GM10266 (cell line): ENCODE measurements around the gene DNAJC8.

Experiments used
- DNase-seq: peaks from one replicate; pipeline ENCODE4 v3.0.0; 2012; ENCODE audit errors: extremely low spot score
- TF ChIP-seq, protein P1 (sequence below): IDR thresholded peaks from 2 replicates; pipeline ENCODE4 v1.5.1; 2012; ENCODE audit warnings: mild to moderate bottlenecking, low read depth; ENCODE audit not compliant: control insufficient read depth, insufficient read depth; ENCODE audit errors: missing control alignments

The DNAJC8 gene

DNA sequence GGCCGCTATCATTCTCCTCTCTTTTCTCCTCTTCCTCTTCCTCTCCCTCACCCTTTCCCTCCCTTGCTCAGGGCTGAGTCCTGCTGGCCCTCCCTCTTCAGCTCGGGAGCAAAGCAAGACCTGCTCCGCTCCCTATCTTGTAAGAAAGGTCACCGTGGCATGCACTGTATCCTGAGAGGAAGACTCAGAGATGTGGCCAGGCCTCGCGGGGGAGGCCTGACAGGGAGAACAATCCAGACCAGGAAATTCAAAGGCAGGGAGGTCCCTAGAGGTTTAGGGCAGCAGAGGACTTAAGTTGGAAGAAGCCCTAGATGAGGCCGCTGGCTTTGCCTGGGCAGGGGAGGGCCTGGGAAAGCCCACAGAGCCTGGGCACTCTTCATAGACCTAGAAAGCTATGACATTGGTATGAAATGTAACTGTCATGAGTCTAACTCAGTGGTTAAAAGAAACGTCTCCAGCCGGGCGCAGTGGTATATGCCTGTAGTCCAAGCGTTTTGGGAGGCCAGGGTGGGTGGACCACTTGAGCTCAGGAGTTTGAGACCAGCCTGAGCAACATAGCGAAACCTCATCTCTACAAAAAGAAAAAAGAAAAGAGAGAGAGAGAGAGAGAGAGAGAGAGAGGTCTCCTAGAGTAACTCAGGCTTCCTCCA lies 41.7 kb downstream of the DNAJC8 start:
- DNase-seq = no peak
- TF ChIP-seq, protein P1, sequence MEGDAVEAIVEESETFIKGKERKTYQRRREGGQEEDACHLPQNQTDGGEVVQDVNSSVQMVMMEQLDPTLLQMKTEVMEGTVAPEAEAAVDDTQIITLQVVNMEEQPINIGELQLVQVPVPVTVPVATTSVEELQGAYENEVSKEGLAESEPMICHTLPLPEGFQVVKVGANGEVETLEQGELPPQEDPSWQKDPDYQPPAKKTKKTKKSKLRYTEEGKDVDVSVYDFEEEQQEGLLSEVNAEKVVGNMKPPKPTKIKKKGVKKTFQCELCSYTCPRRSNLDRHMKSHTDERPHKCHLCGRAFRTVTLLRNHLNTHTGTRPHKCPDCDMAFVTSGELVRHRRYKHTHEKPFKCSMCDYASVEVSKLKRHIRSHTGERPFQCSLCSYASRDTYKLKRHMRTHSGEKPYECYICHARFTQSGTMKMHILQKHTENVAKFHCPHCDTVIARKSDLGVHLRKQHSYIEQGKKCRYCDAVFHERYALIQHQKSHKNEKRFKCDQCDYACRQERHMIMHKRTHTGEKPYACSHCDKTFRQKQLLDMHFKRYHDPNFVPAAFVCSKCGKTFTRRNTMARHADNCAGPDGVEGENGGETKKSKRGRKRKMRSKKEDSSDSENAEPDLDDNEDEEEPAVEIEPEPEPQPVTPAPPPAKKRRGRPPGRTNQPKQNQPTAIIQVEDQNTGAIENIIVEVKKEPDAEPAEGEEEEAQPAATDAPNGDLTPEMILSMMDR = no peak

DNA sequence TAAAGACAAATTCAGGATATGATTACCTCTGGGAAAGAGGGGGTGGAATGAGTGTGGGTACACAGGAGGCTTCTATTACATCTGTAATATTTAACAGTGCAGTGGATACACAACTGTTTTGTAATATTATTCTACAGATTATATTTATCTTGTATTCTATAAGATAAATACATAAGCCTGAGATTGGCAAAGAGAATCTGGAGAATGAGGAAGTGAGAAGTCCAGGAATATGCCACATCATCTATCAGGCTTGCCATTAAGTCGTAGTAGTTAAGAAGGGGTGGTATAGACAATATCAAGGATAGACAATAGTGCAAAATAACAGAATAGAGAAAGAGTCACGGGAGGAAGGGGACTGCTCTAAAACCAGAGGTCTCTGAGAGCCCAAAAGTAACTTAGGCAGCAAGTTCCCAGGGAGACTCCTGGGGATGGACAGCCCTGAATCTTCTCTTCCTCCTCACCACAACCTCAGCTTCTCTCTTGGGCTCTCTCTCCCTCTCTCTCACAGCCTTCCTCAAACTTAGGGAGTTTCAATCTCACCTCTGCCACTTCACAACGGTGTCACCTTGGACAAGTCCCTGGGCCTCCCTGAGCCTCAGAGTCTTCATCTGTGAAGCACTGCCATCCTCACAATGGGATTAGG lies 42.4 kb downstream of the DNAJC8 start:
- DNase-seq = no peak
- TF ChIP-seq, protein P1 = no peak

DNA sequence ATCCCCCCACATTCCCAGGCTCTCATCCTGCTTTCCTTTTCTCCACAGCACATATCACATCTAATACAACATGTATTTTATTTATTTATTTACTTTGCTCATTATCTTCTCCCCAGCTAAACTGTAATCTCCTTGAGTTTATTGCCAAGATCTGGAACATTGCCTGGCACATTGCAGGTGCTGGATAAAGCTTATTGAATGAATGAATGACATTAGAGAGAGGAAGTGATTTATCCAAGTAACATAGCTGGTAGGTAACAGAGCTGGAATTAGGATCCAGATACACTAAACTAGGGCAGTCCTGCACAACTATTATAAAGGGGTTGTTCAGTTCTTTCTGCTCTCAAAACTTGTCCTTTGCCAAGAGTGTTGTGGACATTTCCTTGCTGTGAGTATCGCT lies 47.8 kb downstream of the DNAJC8 start:
- TF ChIP-seq, protein P1 = no peak
- no peak for DNase-seq

DNA sequence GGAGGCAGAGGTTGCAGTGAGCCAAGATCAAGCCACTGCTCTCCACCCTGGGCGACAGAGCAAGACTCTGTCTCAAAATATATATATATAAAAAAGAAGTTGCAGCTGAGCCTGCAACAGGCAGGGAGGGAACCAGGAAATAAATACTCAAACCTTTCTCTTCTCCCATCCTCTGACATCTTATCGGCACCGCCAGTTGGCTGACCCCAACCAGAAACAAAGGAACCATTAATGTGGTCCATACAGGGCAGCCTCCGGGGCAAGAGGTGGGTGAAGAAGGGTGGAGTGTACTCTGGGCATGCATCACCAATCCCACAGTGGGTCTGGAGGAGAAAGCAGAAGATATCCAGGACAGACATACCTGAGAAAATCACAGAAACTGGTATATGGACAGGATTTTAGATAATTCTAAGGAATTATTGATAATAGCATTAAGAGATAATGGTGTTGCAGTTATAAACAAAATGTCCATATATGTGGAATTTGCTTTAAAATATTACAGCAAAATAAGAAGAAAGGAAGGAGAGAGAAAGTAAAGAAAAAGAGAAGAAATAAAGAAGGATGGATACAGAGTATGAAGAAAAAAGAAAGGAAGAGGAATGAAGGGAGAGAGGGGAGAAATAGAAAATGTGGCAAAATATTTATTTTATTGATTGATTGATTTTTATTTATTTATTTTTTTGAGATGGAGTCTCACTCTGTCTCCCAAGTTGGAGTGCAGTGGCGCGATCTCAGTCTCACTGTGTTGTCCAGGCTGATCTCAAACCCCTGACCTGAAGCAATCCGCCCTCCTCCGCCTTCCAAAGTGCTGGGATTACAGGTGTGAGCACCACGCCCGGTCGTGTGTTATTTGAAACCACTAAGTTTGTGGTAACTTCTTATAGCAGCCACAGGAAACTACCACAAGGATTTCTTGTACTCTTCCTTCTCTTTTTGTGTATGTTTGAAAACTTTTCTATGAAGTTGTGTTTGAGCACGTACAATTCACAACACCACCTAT lies 52.2 kb downstream of the DNAJC8 start:
- no peak for DNase-seq
- TF ChIP-seq, protein P1 = no peak

DNA sequence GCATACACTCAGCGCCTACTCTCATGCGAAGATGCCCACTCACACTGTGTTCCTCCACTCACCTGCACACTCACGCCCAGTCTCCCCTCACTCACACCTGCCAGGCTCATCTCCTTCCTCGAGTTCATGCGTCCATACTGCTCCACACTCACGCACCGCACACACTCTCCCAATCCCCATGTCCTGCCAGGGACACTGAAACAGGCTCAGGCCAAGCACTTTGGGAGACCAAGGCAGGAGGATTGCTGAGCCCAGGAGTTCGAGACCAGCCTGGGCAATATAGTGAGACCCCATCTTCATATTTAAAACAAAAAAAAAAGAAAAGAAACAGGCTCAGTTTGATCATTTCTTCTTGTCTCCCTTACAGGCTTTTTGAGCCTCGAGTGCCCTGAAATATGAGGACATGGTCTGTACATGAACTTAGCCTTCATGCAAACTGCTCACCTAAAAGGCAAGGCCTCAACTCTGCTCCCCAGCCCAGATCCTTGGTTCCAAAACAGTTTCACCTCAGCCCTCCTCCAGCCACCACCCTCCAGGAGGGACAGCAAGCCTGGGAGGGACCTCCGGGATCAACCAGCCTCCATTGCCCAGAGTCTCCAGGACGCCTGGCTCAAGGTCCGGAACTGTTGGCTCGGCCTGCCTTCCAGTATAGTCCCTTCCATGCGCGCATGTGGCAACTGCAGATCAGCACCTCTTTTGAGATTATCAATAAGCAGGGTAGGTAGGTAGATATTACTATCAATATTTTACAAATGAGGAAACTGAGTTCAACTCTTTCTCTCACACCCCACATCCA lies 53.9 kb downstream of the DNAJC8 start:
- DNase-seq = no peak
- TF ChIP-seq, protein P1 = no peak

DNA sequence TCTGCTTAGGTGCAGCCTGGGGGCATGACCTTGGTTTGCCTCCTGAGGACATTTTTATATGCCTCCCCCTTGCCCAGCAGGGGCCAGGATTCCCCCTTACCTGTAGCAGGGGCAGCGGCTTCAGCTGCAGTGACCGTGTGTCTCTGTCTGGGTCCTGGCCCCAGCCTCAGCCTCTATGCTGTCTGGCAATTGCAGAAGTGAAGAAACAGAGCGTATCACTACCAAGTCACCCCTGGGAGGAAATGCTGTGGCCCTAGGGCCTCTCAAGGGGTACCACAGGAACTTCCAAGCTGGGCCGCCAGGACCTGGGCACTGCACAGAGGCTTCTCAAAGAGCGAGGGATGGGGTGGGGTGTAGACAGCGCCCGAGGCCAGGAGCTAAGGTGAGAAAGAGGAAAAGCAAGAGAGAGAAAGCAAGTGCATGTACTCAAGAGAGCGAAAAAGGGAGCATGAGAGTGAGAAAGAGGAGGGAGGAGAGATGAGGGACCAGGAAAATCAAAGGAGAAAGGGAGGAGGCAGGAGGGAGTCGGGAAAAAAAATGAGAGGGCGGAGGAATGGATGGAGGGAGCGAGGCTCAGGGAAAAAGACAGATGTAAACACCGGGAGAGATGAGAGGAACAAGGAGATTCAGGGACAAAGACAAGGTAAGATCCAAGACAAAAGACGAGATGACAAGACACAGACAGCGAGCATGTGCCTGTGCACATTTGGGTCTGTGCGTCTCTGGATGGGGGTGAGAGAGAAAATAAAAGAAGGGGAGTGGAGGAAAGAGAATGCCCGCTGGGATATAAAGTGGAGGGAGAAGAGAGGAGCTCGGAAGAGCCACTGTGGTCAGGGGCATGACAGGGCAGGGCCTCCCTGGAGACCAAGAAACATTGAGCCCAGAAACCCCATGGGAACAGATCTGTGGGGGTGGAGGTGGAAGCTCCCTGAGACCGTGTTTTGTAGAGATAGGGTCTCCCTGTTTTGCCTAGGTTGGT lies 56.0 kb downstream of the DNAJC8 start, which contains the start of gene PTAFR:
TSS of gene PTAFR (minus strand) at position 199 of the 979 bp plus-strand sequence. CDS start 25,669 bp downstream, outside the sequence.
- TF ChIP-seq, protein P1 = no peak
- DNase-seq = peak; percentile 26
